H1 (cell line): Measurements from ENCODE around the gene HERC4. TPM values are rescaled to one million over a fixed set of nuclear protein-coding genes. Genes with fewer than 3 reads are reported as not detected.

Experiments used
- CTCF ChIA-PET: fragments of 300-600 bp; sonication (Branson Sonifier 250); formaldehyde crosslinking; loops from one replicate; lab custom pipeline; 2021; ENCODE audit not compliant: partially characterized antibody; lab: Charles Lee
- POLR2A ChIA-PET: fragments of 300-600 bp; sonication (Branson Sonifier 250); formaldehyde crosslinking; loops from one replicate; lab custom pipeline; 2021; ENCODE audit warnings: inconsistent platforms; ENCODE audit not compliant: partially characterized antibody; lab: Charles Lee
- DNase-seq, 2 experiments: peaks; one replicate each; pipeline versions ENCODE4 v3.0.0 to v3.0.0-alpha.2; 2010 to 2022; ENCODE audit warnings: low spot score in 2 of 2, low read depth in 1 of 2, mixed read lengths in 1 of 2
- FAIRE-seq: peaks from 2 replicates; lab custom pipeline; 2011; peaks lifted over from hg19 to GRCh38; lab: Jason Lieb, UNC
- H2AFZ ChIP-seq: 2 replicates; pipeline ENCODE4 v1.8.1; 2012; ENCODE audit warnings: low read length, inconsistent platforms
- H2AK5ac ChIP-seq: 2 replicates; pipeline ENCODE4 v1.6.1; 2013; ENCODE audit warnings: low read depth, low read length
- H2BK120ac ChIP-seq: replicated peaks from 2 replicates; pipeline ENCODE3; 2013; ENCODE audit warnings: low read depth, low read length, inconsistent platforms
- H2BK12ac ChIP-seq: 2 replicates; pipeline ENCODE4 v1.6.1; 2013; ENCODE audit warnings: low read depth, low read length
- H2BK15ac ChIP-seq: 2 replicates; pipeline ENCODE4 v1.6.1; 2013; ENCODE audit warnings: low read length
- H2BK20ac ChIP-seq: 2 replicates; pipeline ENCODE4 v1.6.1; 2013; ENCODE audit warnings: low read length
- H2BK5ac ChIP-seq: 2 replicates; pipeline ENCODE4 v1.6.1; 2013; ENCODE audit warnings: low read depth, low read length
- H3K14ac ChIP-seq: 2 replicates; pipeline ENCODE4 v1.6.1; 2013; ENCODE audit warnings: inconsistent platforms; ENCODE audit not compliant: insufficient read length
- H3K18ac ChIP-seq: 2 replicates; pipeline ENCODE4 v1.6.1; 2013; ENCODE audit warnings: low read length; ENCODE audit errors: extremely low read depth
- H3K23ac ChIP-seq: 2 replicates; pipeline ENCODE4 v1.6.1; 2013; ENCODE audit warnings: inconsistent platforms; ENCODE audit not compliant: insufficient read length
- H3K23me2 ChIP-seq: 2 replicates; pipeline ENCODE4 v1.6.1; 2013; ENCODE audit warnings: low read depth, low read length
- H3K27ac ChIP-seq: 2 replicates; pipeline ENCODE4 v1.6.1; 2011; ENCODE audit warnings: low read depth, low read length, inconsistent platforms
- H3K27me3 ChIP-seq, 4 experiments: replicated peaks in 1 of 4; 1 replicate in 1 of 4; 2 replicates in 3 of 4; pipeline versions ENCODE4 v1.6.1 to v1.8.1; 2011 to 2013; ENCODE audit warnings: low read length in 3 of 4, mild to moderate bottlenecking in 3 of 4, inconsistent platforms in 2 of 4, mixed read lengths in 2 of 4, moderate library complexity in 1 of 4; ENCODE audit not compliant: control insufficient read depth in 3 of 4, insufficient read depth in 3 of 4; ENCODE audit errors: extremely low read depth in 1 of 4
- H3K36me3 ChIP-seq, 4 experiments: 2 replicates each; pipeline versions ENCODE4 v1.6.1 to v1.8.1; 2011 to 2013; ENCODE audit warnings: mild to moderate bottlenecking in 4 of 4, low read length in 3 of 4, moderate library complexity in 2 of 4, control low read depth in 1 of 4, inconsistent platforms in 1 of 4; ENCODE audit not compliant: insufficient read depth in 4 of 4, control insufficient read depth in 2 of 4
- H3K4ac ChIP-seq: replicated peaks from 2 replicates; pipeline ENCODE3; 2013; ENCODE audit warnings: low read length, low read depth, mixed read lengths, inconsistent platforms; ENCODE audit not compliant: insufficient read length
- H3K4me1 ChIP-seq, 4 experiments: replicated peaks in 1 of 4; 1 replicate in 1 of 4; 2 replicates in 3 of 4; pipeline versions ENCODE4 v1.6.1 to v1.8.1; 2011 to 2013; ENCODE audit warnings: low read length in 3 of 4, inconsistent platforms in 2 of 4, mixed read lengths in 1 of 4; ENCODE audit not compliant: insufficient read depth in 4 of 4, control insufficient read depth in 3 of 4
- H3K4me2 ChIP-seq, 2 experiments: 2 replicates each; pipeline versions ENCODE4 v1.6.1 to v1.8.1; 2011 to 2013; ENCODE audit warnings: low read depth in 2 of 2, low read length in 2 of 2, control low read depth in 1 of 2, inconsistent platforms in 1 of 2, mild to moderate bottlenecking in 1 of 2; ENCODE audit not compliant: insufficient read depth in 1 of 2
- H3K4me3 ChIP-seq, 4 experiments: fragments of 200-600, 300-600 bp in 1 of 4; sonication (generic), shearing (Covaris generic), sonication (Bioruptor Twin) in 1 of 4; 2 replicates each; pipeline versions ENCODE4 v1.5.1 to v1.8.1; 2011 to 2016; ENCODE audit warnings: low read length in 4 of 4, low read depth in 3 of 4, control low read depth in 2 of 4, inconsistent platforms in 2 of 4, mild to moderate bottlenecking in 2 of 4, mixed read lengths in 1 of 4, moderate library complexity in 1 of 4; ENCODE audit not compliant: insufficient read depth in 2 of 4; ENCODE audit errors: extremely low read depth in 1 of 4
- H3K56ac ChIP-seq: replicated peaks from 2 replicates; pipeline ENCODE3; 2013; ENCODE audit warnings: low read depth, mild to moderate bottlenecking, mixed read lengths, low read length, inconsistent platforms; ENCODE audit not compliant: insufficient read length
- H3K79me1 ChIP-seq: 2 replicates; pipeline ENCODE4 v1.6.1; 2013; ENCODE audit warnings: low read depth, low read length, control low read depth
- H3K79me2 ChIP-seq, 2 experiments: 2 replicates each; pipeline versions ENCODE4 v1.6.1 to v1.8.1; 2012 to 2013; ENCODE audit warnings: low read length in 2 of 2, mild to moderate bottlenecking in 2 of 2, inconsistent platforms in 1 of 2; ENCODE audit not compliant: insufficient read depth in 2 of 2, control insufficient read depth in 1 of 2
- H3K9ac ChIP-seq, 4 experiments: replicated peaks in 1 of 4; 1 replicate in 1 of 4; 2 replicates in 3 of 4; pipeline versions ENCODE4 v1.6.1 to v1.8.1; 2011 to 2013; ENCODE audit warnings: low read depth in 3 of 4, low read length in 3 of 4, control low read depth in 2 of 4, mild to moderate bottlenecking in 2 of 4, moderate library complexity in 2 of 4, inconsistent platforms in 1 of 4; ENCODE audit errors: extremely low read depth in 1 of 4
- H3K9me3 ChIP-seq, 2 experiments: 2 replicates each; pipeline versions ENCODE4 v1.6.1 to v1.8.1; 2012 to 2013; ENCODE audit warnings: mild to moderate bottlenecking in 2 of 2, moderate library complexity in 2 of 2, control low read depth in 1 of 2, inconsistent platforms in 1 of 2, low read depth in 1 of 2, low read length in 1 of 2, mixed read lengths in 1 of 2; ENCODE audit not compliant: insufficient read depth in 2 of 2
- H4K20me1 ChIP-seq, 2 experiments: replicated peaks in 1 of 2; 2 replicates each; pipeline versions ENCODE3 to v1.8.1; 2011 to 2013; ENCODE audit warnings: inconsistent platforms in 2 of 2, low read length in 2 of 2, mild to moderate bottlenecking in 1 of 2; ENCODE audit not compliant: insufficient read depth in 2 of 2, control insufficient read depth in 1 of 2
- H4K5ac ChIP-seq: 2 replicates; pipeline ENCODE4 v1.6.1; 2013; ENCODE audit warnings: low read length, low read depth, mixed read lengths, inconsistent platforms; ENCODE audit not compliant: insufficient read length
- H4K8ac ChIP-seq: 2 replicates; pipeline ENCODE4 v1.8.0; 2013; ENCODE audit warnings: mild to moderate bottlenecking, moderate library complexity, low read length, inconsistent platforms; ENCODE audit not compliant: insufficient read depth; ENCODE audit errors: extremely low read depth
- H4K91ac ChIP-seq: replicated peaks from 2 replicates; pipeline ENCODE3; 2013; ENCODE audit warnings: low read length, mixed read lengths, inconsistent platforms; ENCODE audit not compliant: insufficient read length
- ASH2L ChIP-seq: fragments of 200-600, 300-600 bp; sonication (generic); IDR thresholded peaks from one replicate; pipeline ENCODE4 v1.7.1; 2017; ENCODE audit warnings: low read length
- BACH1 ChIP-seq: IDR thresholded peaks from 2 replicates; pipeline ENCODE4 v1.6.1; 2012; ENCODE audit warnings: low read length, improper control_type of control experiment
- CTBP2 ChIP-seq: IDR thresholded peaks from 2 replicates; pipeline ENCODE4 v1.7.0; 2011; ENCODE audit warnings: borderline replicate concordance, mild to moderate bottlenecking, moderate library complexity, mixed read lengths, low read length; ENCODE audit not compliant: insufficient read depth, insufficient read length
- EGR1 ChIP-seq: IDR thresholded peaks from 2 replicates; pipeline ENCODE4 v1.6.1; 2011; ENCODE audit warnings: low read depth, low read length, borderline replicate concordance
- JUN ChIP-seq: IDR thresholded peaks from 2 replicates; pipeline ENCODE4 v1.6.1; 2011; ENCODE audit warnings: low read depth, mild to moderate bottlenecking, improper control_type of control experiment, low read length
- KDM1A ChIP-seq: fragments of 200-600, 300-600 bp; sonication (generic); IDR thresholded peaks from 2 replicates; pipeline ENCODE4 v1.7.1; 2016; ENCODE audit warnings: mild to moderate bottlenecking, low read length, borderline replicate concordance
- MAX ChIP-seq: IDR thresholded peaks from 2 replicates; pipeline ENCODE4 v1.6.1; 2012; ENCODE audit warnings: inconsistent platforms
- NRF1 ChIP-seq: IDR thresholded peaks from 2 replicates; pipeline ENCODE4 v1.6.1; 2011; ENCODE audit warnings: mild to moderate bottlenecking, low read depth, low read length, improper control_type of control experiment
- PHF8 ChIP-seq: fragments of 200-600 bp; sonication (generic); conservative IDR thresholded peaks from 2 replicates; pipeline ENCODE4 v1.7.1; 2012; ENCODE audit warnings: low read depth, mild to moderate bottlenecking, inconsistent platforms, low read length, moderate library complexity
- RXRA ChIP-seq: IDR thresholded peaks from 2 replicates; pipeline ENCODE4 v1.6.1; 2011; ENCODE audit warnings: low read depth, mild to moderate bottlenecking, low read length, moderate library complexity; ENCODE audit not compliant: insufficient read depth
- SIN3A ChIP-seq, 2 experiments: IDR thresholded peaks in 1 of 2; conservative IDR thresholded peaks in 1 of 2; 2 replicates each; pipeline ENCODE4 v1.6.1; 2011 to 2012; ENCODE audit warnings: low read length in 2 of 2, improper control_type of control experiment in 1 of 2, low read depth in 1 of 2, mild to moderate bottlenecking in 1 of 2
- SIX5 ChIP-seq: IDR thresholded peaks from 2 replicates; pipeline ENCODE4 v1.6.1; 2011; ENCODE audit warnings: mild to moderate bottlenecking, low read depth, low read length
- SP1 ChIP-seq: IDR thresholded peaks from 2 replicates; pipeline ENCODE4 v1.6.1; 2011; ENCODE audit warnings: low read depth, low read length
- SP4 ChIP-seq: IDR thresholded peaks from 2 replicates; pipeline ENCODE4 v1.6.1; 2012; ENCODE audit warnings: low read length, inconsistent platforms
- TAF1 ChIP-seq: IDR thresholded peaks from 2 replicates; pipeline ENCODE4 v1.6.1; 2011; ENCODE audit warnings: mild to moderate bottlenecking, low read depth, low read length
- TEAD4 ChIP-seq: IDR thresholded peaks from 2 replicates; pipeline ENCODE4 v1.6.1; 2012; ENCODE audit warnings: low read depth, low read length, inconsistent platforms, mixed read lengths
- WGBS, 2 experiments: shearing (Covaris generic) in 1 of 2; methylation state at CpG; one replicate each; pipeline versions ENCODE4 v1.1.6 to v1.1.7; 2013 to 2015; ENCODE audit warnings: low lambda C conversion rate in 2 of 2, mixed read lengths in 2 of 2, inconsistent platforms in 1 of 2, low coverage in 1 of 2, missing lambda C conversion rate in 1 of 2; ENCODE audit not compliant: insufficient replicate concordance in 2 of 2, insufficient coverage in 1 of 2, insufficient read length in 1 of 2; ENCODE audit errors: extremely low coverage in 1 of 2, missing lambda C conversion rate in 1 of 2; 5-methylcytosine and 5-hydroxymethylcytosine counted together
- polyA plus RNA-seq, 7 experiments: library from polyadenylated mRNA; depleted of rRNA in 3 of 7; stranded (reverse) in 5 of 7; unstranded in 2 of 7; fragments of >200 nt in 5 of 7; fragments of 200-250 nt in 2 of 7; gene quantifications; 1 replicate in 5 of 7; 2 replicates in 1 of 7; 4 replicates in 1 of 7; pipeline versions ENCODE4 v1.2.1 to v1.2.3, GENCODE V29; 2011 to 2013; ENCODE audit warnings: missing spikeins in 2 of 7, mixed read lengths in 2 of 7
- total RNA-seq: library from RNA; stranded (reverse); fragmentation: NEBNext Ultra II Directional; extraction: Animal tissue kit (Norgen Biotek cat#: 25700); gene quantifications from 2 replicates; pipeline ENCODE4 v1.2.1, GENCODE V29; 2021

Gene HERC4
- total and polyA plus RNA-seq, 2 of the 8 experiments (the other 6 are each of a cell fraction or from before 2014, with no cell fraction given) = 7.5 to 44.0 TPM

DNA sequence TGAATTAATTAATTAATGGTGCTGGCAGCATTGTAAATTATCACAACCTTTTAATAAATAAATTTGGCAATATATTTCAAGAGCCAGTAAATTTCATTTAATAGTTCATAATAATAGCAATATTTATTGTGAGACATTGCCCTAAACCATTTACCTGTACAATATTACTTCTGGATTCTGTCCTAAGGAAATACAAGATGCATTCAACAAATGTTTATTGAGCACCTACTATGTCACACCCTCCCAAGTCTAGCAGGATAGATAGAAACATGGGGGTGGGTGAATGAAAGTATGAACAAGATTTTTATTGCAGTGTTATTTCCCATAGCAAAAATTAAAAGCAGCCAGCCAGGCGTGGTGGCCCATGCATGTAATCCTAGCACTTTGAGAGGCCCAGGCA, 4.4 kb upstream of the HERC4 start:
- no peak for DNase-seq
- Histone ChIP-seq H2AK5ac (no peak overlapping the region), H3K14ac (no peak overlapping the region), H3K79me2 (peaks cover 0 to under 1% of the 10 kb centered on the region in 2 experiments; a peak in 2 of 4 replicates), H4K8ac (no peak overlapping the region), H4K20me1 (no peaks in the 10 kb centered on the region), H2BK5ac (no peak overlapping the region), H3K36me3 (no peaks in the 10 kb centered on the region), H2BK12ac (no peak overlapping the region), H3K56ac (no peak overlapping the region), H3K9ac (no peak overlapping the region), H3K27ac (no peak overlapping the region), H2AFZ (no peak overlapping the region), H3K4ac (no peak overlapping the region), H3K9me3 (no peaks in the 10 kb centered on the region), H3K79me1 (no peaks in the 10 kb centered on the region; the same call in 1 of the 2 replicates), H4K91ac (no peak overlapping the region), H3K4me2 (no peak overlapping the region), H3K4me1 (peaks cover 0 to 7% (median 2%) of the 10 kb centered on the region in 4 experiments; a peak in 2 of 7 replicates), H3K4me3 (no peak overlapping the region), H4K5ac (no peak overlapping the region), H3K23ac (no peak overlapping the region), H2BK20ac (no peak overlapping the region), H3K23me2 (no peaks in the 10 kb centered on the region), H2BK120ac (no peak overlapping the region), H3K27me3 (no peaks in the 10 kb centered on the region), H2BK15ac (no peak overlapping the region), H3K18ac (no peak overlapping the region)
- ChIA-PET POLR2A (no interaction called here), CTCF (no interaction called here)
- no peak for FAIRE-seq
- 82% methylated on average over 1 of the region's 1 CpG; no CpG with 5 or more reads in 1 of the 2 experiments for WGBS, 2 experiments
- TF ChIP-seq BACH1 = no peak
- no peak for TF ChIP-seq NRF1
- no peak for TF ChIP-seq SIX5
- no peak for TF ChIP-seq KDM1A
- TF ChIP-seq TAF1 = no peak
- no peak for TF ChIP-seq TEAD4
- TF ChIP-seq SP4 = no peak
- TF ChIP-seq SP1 = no peak
- no peak for TF ChIP-seq RXRA
- no peak for TF ChIP-seq PHF8
- TF ChIP-seq SIN3A (conservative IDR thresholded peaks at IDR 0.05 in 1 of 2, IDR thresholded peaks at IDR 0.05 in 1 of 2; ENCODE audit: low read depth in 1 of 2, low read length in 2 of 2) = no peak
- no peak for TF ChIP-seq ASH2L
- no peak for TF ChIP-seq CTBP2
- no peak for TF ChIP-seq JUN
- TF ChIP-seq EGR1 = no peak
- TF ChIP-seq MAX = no peak
